Measurements from ENCODE around the gene PKN2.
A peak's percentile ranks its signal among the peaks of the same experiment; 100 is the strongest.

The PKN2 gene

GRCh38 chr1:88683541-88684481 lies at the start of gene PKN2:
Gene PKN2 (plus strand): TSS chr1:88684273. CDS start chr1:88684581, 308 bp downstream.
- peak; percentile 99 for DNase-seq

DNA sequence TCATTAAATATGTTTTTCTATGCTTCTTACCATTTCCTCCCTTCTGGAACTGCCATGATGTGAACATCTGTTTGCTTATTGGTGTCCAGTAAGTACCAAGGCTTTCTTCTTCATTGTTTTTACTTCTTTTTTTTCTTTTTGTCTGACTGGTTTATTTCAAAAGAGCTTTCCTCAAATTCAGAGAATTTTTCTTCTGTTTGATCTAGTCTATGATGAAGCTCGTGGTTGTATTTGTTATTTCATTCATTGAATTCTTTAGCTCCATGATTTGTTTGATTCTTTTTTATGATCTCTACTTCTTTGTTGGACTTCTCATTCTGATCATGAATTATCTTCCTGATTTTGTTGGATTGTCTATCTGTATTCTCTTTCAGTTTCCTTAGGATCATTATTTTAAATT lies 49.5 kb upstream of the PKN2 start:
- no peak for DNase-seq

- DNase-seq = no peak
Measured at GRCh38 chr1:88640060-88640459, 44.0 kb upstream of the PKN2 start.

DNA sequence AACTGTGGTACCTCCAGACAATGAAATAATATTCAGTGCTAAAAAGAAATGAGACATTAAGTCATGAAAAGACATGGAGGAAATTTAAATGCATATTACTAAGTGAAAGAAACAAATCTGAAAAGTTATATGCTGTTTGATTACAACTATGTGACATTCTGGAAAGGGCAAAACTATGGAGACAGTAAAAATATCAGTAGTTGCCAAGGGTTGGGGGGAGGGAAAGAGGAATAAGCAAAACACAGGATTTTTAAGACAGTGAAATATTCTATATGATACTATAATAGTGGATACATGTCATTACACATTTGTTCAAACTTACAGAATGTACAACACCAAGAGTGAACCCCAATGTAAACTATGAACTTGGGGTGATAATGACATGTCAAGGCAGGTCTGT lies 38.2 kb upstream of the PKN2 start:
- DNase-seq = no peak

GRCh38 chr1:88646476-88647248 lies 37.4 kb upstream of the PKN2 start:
- DNase-seq = no peak

GRCh38 chr1:88647249-88647645 lies 36.8 kb upstream of the PKN2 start:
- no peak for DNase-seq

DNA sequence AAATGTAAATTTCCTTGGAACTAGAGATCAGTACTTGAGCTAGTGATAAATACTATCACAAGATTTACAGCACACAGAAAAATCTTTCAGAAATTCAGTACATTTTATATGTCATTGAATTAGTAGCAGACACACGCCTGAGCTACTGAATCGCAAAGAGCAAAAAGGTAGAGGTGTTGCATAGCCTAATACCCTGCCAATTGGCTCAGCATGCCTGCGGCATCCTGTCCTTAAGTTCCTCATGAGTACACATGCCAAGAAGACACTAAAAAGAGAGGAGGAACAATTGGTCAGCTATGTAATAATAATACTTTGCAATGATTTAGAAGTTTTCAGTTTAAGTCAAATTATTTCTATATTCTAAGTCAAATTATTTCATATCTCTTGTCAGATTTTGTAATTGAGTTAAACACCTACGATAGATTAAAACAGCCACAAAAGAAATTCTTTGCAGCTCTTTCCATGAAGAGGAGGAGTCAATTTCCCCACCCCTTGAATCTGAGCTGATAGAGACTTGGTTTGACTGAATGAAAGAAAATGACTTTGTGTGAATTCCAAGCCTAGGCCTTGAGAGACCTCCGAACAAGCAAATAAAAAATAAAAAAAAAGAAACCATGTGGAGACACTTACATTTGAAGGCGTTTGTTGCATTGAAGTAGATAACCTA lies 36.2 kb upstream of the PKN2 start:
- DNase-seq = no peak

- DNase-seq = no peak
Measured at GRCh38 chr1:88648706-88649105, 35.4 kb upstream of the PKN2 start.

GRCh38 chr1:88649932-88650331 lies 34.1 kb upstream of the PKN2 start:
- no peak for DNase-seq

DNA sequence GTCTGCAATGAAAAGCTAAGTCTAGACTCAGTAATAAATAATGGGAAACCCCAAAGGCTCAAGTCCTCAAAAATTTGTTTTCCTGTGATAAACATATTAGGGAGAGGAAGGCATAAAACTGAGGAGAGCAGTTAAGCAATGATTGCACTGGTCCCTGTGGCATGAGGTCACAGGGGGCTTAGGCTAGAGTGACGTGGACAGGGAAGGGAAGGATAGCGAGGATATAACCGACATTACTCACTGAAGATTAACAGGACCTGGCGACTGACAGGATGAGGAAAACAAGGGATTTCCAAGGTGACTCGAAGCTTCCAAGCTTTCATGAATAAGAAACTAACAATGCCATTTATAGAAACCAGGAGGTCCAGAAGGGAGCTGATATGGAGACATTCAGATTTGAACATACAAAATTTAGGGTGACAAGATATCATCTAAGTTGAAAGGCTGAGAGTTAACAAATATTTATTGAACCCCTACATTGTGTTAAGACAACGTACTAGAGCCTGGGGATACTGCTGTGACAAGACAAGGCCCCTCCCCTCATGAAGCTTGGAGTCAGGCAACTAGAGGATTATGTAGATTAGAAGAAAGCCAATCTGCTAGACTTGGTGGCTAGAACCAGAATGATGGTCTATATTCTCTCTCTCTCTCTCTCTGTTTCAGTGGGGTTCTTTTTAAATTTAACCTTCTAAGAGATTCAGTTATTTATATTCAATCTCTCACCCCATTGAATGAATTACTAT lies 33.2 kb upstream of the PKN2 start:
- no peak for DNase-seq

DNA sequence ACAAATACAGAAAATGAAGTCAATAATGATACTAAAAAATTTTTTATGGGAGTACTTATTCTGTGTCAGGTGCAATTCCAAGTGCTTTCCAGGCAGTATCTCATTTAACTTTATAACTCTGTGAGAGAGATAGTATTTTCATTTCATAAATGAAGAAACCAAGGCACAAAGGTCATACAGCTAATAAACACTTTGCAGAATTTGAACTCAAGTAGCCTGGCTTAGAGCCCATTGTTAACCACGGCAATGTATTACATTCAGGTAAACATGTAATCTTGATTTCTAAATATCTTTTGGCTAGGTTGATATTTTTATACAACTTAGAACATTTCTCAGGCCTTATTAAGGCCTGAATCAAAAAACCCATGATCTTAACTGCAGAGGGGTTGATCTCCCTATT lies 28.9 kb upstream of the PKN2 start:
- DNase-seq = no peak

GRCh38 chr1:88655685-88656299 lies 28.3 kb upstream of the PKN2 start:
- no peak for DNase-seq

DNA sequence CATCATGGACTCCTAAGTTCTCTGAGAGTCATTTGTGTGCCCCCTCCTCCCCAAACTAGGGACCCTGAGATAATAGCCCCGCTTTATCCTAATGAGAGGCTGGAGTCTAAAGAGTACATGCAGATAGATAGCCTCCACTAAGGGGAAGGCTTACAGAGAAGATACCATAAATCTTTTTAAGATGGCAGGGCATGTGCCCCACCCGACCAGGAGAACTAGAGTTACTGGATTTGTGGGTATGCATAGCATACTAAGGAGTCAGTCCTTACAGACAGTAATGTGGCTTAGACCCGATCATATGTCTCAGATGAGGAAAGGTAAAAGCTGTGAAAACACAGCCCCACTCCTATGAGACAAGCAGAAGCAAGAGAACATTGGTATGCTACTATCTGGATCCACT lies 25.7 kb upstream of the PKN2 start:
- no peak for DNase-seq

DNA sequence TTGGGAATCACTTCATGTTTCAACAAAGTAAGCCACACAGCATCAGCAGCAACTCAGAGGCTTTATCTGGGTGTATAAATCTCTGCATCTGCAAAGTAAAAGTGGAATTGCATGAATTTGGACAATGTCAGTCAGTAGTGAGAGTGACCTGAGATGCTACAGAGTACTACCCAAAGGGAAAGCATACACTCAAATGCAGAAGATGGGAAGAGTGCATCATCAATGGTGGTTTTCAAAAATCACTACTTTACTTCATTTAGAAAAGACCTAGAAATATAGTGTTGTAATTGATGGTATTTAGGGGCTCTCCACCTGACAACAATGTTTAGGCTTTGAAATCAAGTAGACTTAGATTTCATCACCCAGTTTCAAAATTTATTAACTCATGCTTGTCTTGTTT lies 24.5 kb upstream of the PKN2 start:
- DNase-seq = no peak

- DNase-seq = no peak
Measured at GRCh38 chr1:88661188-88661587, 22.9 kb upstream of the PKN2 start.

DNA sequence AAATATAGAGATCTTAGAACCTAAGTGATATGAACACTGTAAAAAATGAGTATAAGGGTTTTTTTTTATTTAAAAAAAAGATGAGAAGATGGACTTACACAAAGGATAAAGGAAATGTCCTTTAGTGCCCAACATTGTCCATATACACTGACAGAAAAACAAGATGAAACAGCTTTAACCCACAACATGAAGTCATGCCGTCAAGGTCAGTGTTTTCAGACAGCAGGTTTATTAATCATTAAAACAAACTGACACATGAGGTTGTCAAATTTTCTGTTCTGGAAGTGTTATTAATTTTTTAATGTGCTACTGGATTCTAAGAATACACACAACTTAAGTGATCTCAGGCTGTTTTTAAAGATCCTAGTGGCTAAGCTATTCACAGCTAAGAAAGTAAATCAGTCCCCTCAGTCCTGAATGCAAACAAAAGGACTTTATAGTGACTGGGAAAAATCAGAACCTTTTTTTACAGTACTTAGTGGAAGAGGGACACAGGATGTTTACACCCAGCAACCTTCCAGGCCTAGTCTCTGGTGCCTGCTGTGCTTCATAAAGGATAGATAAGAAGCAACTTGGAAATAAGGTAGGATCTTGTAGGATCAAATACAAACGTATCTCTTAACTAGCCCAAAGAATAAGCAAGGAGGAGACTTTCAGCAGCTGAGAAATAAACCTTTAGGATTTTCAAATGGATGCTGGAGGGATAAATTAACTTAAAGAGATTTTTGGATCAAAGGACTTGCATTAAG lies 21.9 kb upstream of the PKN2 start:
- DNase-seq = no peak

DNA sequence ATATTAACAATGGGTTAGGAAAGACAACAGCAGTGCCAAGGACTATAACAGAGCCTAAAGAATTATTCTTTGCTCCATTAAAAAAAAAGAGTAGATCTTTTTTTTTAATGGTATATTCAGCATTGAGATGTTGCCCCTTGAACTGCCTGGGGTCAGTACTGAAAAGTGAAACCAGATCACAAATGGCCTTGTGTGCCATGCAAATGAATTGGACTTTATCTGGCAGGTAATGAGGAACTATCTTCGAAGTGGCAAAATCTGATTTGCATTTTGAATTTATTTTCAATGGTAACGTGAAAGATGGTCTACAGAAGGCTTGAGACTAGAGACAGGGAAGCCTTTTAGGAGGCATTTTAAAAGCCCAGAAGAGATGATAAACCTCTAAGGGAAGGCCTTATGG lies 21.4 kb upstream of the PKN2 start:
- no peak for DNase-seq

- DNase-seq = no peak
Measured at GRCh38 chr1:88668405-88668804, 15.7 kb upstream of the PKN2 start.

DNA sequence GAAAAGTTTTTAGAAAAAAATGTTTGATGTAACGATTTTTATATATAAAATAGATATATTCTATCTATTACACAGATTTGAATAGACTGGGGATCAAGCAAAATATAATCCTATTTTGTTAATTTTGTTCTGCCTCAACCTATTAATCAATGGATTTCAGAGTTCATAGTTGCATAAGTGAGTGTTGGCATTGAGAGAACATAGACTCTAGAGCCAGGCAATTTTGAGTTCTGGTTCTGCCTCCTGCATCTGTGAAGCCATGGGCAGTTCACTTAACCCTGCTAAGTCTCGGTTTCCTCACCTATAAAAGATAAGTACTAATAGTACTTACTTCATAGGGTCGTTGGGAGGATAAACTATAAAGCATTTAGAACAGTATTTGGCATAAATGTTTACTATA lies 13.6 kb upstream of the PKN2 start:
- DNase-seq = no peak

GRCh38 chr1:88673446-88673845 lies 10.6 kb upstream of the PKN2 start:
- DNase-seq = no peak

GRCh38 chr1:88678405-88678804 lies 5.7 kb upstream of the PKN2 start:
- DNase-seq = no peak

DNA sequence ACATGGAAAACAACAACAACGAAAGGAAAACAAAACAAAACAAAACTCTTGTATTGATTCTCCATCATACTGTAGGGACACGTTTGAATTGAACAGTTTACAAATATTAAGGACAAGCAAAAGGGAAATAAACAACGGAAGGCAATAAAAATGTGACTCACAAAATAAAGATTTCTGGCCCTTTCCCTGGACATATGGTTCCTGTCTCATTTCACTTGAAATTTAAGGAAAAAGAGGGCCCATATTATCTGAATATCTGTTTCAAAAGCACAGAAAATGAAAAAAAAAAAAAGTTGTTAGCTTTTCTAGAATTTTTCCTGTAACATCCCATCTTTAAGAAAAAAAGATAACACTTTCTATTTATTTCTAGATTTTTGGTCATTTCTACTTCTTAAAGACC lies 3.6 kb upstream of the PKN2 start:
- DNase-seq = no peak
